Osteocyte (in vitro differentiated cells): ENCODE data around the gene MINPP1. TPM values are rescaled to one million over a fixed set of nuclear protein-coding genes. Genes with fewer than 3 reads are reported as not detected.
A peak's percentile ranks its signal among the peaks of the same experiment; 100 is the strongest.

Experiments used
- DNase-seq: peaks from one replicate; pipeline ENCODE4 v3.0.0; 2021; ENCODE audit warnings: mixed read lengths; ENCODE audit not compliant: unreplicated experiment; ENCODE audit errors: extremely low spot score
- H3K27ac Mint-ChIP-seq: one replicate; pipeline ENCODE4 v1.8.0; 2021; ENCODE audit warnings: mild to moderate bottlenecking, mixed read lengths; ENCODE audit not compliant: unreplicated experiment
- H3K27me3 Mint-ChIP-seq: one replicate; pipeline ENCODE4 v1.8.0; 2021; ENCODE audit warnings: mixed read lengths; ENCODE audit not compliant: unreplicated experiment
- H3K36me3 Mint-ChIP-seq: one replicate; pipeline ENCODE4 v1.8.0; 2021; ENCODE audit warnings: mixed read lengths; ENCODE audit not compliant: unreplicated experiment
- H3K4me1 Mint-ChIP-seq: one replicate; pipeline ENCODE4 v1.8.0; 2021; ENCODE audit warnings: mixed read lengths; ENCODE audit not compliant: unreplicated experiment
- H3K4me3 Mint-ChIP-seq: one replicate; pipeline ENCODE4 v1.8.0; 2021; ENCODE audit warnings: mild to moderate bottlenecking, moderate library complexity, mixed read lengths; ENCODE audit not compliant: unreplicated experiment
- H3K9me3 Mint-ChIP-seq: one replicate; pipeline ENCODE4 v1.8.0; 2021; ENCODE audit warnings: mixed read lengths; ENCODE audit not compliant: unreplicated experiment
- total RNA-seq: library from RNA; stranded (reverse); gene quantifications from 2 replicates; pipeline ENCODE4 v1.2.1, GENCODE V29; 2021
- TF ChIP-seq, protein P1 (sequence below): fragments of 200-600 bp; sonication (generic); IDR thresholded peaks from 2 replicates; pipeline ENCODE4 v1.5.0; 2021; ENCODE audit warnings: antibody characterized with exemption, mild to moderate bottlenecking, moderate library complexity

MINPP1 gene
- total RNA-seq, 1 donor from 2014 or later = 22.9 TPM

DNA sequence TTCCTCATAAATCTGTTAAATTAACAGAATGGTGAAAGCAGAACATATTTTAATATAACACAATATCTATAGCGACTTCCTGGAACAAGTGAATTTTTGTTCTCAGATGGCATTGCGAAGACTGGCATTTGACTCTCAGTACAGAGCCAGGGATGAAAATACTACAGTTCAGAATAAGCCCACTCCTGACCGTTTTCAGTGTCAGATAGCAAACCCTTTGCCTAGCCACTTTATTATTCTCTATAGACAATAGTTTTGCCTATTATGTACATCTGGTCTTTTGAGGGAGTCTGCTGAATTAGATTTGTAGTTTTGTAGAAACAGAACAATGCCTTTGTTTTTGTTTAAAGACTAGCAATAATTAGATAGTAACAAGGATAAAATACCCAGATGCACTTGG is 2.3 kb downstream of the MINPP1 start:
- H3K27me3 Mint-ChIP-seq = peaks cover 4% of the 10 kb centered on the region
- peak overlapping the region; percentile 92 for H3K4me3 Mint-ChIP-seq

DNA sequence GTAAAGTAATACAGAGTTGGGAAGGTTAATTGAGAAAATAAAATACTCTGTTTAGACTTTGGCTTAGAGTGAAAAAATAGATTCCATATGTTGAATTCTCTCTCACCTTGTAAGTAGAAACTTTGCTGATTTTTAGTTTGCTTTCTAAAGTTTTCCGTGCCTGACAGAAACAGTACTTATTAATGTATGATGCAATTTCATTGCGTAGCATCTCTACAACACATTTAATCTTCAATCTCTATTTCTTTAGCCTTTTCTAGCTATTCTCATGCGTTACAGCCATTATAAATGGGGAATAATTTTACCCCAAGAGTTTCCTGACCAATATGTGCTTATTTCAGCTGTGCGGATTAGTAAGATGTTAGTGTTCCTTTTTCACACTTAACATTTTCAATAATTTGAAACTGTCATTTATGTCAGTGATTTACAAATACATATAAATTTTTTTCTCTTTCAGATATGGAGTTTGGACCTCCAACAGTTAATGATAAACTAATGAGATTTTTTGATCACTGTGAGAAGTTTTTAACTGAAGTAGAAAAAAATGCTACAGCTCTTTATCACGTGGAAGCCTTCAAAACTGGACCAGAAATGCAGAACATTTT is 3.3 kb downstream of the MINPP1 start:
- H3K9me3 Mint-ChIP-seq = no peaks in the 10 kb centered on the region
- no peak overlapping the region for H3K27ac Mint-ChIP-seq
- H3K36me3 Mint-ChIP-seq = peaks cover 15% of the 10 kb centered on the region
- no peaks in the 10 kb centered on the region for H3K27me3 Mint-ChIP-seq
- H3K4me3 Mint-ChIP-seq = no peak overlapping the region
- H3K4me1 Mint-ChIP-seq = peaks cover 30% of the 10 kb centered on the region
- no peak for DNase-seq
- TF ChIP-seq, protein P1, sequence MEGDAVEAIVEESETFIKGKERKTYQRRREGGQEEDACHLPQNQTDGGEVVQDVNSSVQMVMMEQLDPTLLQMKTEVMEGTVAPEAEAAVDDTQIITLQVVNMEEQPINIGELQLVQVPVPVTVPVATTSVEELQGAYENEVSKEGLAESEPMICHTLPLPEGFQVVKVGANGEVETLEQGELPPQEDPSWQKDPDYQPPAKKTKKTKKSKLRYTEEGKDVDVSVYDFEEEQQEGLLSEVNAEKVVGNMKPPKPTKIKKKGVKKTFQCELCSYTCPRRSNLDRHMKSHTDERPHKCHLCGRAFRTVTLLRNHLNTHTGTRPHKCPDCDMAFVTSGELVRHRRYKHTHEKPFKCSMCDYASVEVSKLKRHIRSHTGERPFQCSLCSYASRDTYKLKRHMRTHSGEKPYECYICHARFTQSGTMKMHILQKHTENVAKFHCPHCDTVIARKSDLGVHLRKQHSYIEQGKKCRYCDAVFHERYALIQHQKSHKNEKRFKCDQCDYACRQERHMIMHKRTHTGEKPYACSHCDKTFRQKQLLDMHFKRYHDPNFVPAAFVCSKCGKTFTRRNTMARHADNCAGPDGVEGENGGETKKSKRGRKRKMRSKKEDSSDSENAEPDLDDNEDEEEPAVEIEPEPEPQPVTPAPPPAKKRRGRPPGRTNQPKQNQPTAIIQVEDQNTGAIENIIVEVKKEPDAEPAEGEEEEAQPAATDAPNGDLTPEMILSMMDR = no peak

More for the DNA sequence above, 2.3 kb downstream of the MINPP1 start:
- TF ChIP-seq, protein P1 = no peak
- Mint-ChIP-seq H3K4me1 (peaks cover 30% of the 10 kb centered on the region), H3K27ac (no peak overlapping the region), H3K9me3 (no peaks in the 10 kb centered on the region), H3K36me3 (peaks cover 9% of the 10 kb centered on the region)
- DNase-seq = no peak

DNA sequence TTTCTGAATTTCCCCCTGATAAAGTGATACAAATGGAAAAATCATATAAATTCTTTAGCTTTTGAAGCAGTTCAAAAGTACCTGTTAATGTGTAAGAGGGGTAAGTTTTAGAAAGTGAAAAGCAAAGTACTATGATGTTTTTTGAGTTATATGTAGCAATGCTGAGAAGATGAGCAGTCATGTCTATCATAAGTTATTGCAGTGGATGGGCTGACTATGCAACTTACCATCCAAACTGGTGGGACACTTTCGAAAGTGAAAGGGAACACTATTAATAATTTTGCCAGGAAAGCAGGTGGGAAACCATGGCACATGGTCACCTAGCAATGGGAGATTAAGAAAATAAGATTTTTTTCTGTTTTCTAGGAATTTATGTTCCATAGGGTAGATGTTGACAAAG is 4.1 kb downstream of the MINPP1 start:
- peaks cover 19% of the 10 kb centered on the region for H3K36me3 Mint-ChIP-seq
- no peaks in the 10 kb centered on the region for H3K9me3 Mint-ChIP-seq
- no peak overlapping the region for H3K27ac Mint-ChIP-seq
- H3K27me3 Mint-ChIP-seq = no peaks in the 10 kb centered on the region
- no peak overlapping the region for H3K4me3 Mint-ChIP-seq
- TF ChIP-seq, protein P1 = no peak
- DNase-seq = no peak
- H3K4me1 Mint-ChIP-seq = peaks cover 27% of the 10 kb centered on the region

DNA sequence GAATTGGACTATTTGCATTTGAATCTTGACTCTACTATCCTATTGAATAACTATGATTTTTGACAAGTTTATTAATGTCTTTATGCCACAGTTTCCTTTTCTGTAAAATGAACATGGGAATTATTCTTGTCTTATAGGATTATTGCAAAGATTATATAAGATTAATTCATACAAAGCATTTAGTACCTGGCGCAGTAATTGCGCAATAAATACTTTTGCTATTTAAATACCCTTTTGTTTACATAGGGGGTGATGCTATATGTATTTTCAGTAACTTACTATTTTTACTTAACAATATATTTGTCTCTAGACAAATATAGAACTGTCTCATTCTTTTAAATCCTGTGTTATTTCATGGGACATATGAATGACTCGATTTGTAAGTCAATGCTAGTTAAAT is 5.3 kb downstream of the MINPP1 start:
- no peak overlapping the region for H3K27ac Mint-ChIP-seq
- DNase-seq = no peak
- peaks cover 21% of the 10 kb centered on the region for H3K4me1 Mint-ChIP-seq
- H3K9me3 Mint-ChIP-seq = no peaks in the 10 kb centered on the region
- H3K27me3 Mint-ChIP-seq = no peaks in the 10 kb centered on the region
- H3K4me3 Mint-ChIP-seq = no peak overlapping the region
- H3K36me3 Mint-ChIP-seq = peaks cover 27% of the 10 kb centered on the region
- TF ChIP-seq, protein P1 = no peak

DNA sequence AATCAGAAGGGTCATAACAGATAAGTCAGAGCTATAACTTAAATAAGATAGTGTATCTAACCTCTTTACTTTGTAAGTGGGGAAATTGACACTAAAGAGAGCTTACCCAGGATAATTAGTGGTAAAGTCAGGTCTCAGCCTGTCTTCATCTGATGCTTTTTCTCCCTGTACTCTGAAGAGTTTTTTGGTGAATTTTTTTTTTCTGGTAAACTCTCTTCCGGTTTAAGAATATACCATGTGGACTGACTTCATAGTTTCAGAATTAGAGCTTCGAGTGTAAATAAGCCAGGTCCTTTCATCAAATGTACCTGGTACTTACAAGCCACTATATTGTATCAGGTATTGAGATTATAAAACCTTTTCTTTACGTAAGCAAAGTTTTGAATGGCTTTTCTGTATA is 6.8 kb downstream of the MINPP1 start:
- H3K27ac Mint-ChIP-seq = no peak overlapping the region
- no peaks in the 10 kb centered on the region for H3K9me3 Mint-ChIP-seq
- TF ChIP-seq, protein P1 = no peak
- H3K27me3 Mint-ChIP-seq = no peaks in the 10 kb centered on the region
- DNase-seq = no peak
- H3K4me1 Mint-ChIP-seq = peaks cover 11% of the 10 kb centered on the region
- peaks cover 27% of the 10 kb centered on the region for H3K36me3 Mint-ChIP-seq
- no peak overlapping the region for H3K4me3 Mint-ChIP-seq
